ENCODE measurements around the gene EFCAB12. TPM values are rescaled to one million over a fixed set of nuclear protein-coding genes. Genes with fewer than 3 reads are reported as not detected.
"Not testable (repeated sequence)": the region's sequence is repeated elsewhere in the genome, so short reads cannot be mapped to it uniquely, and the experiment has no call there.

EFCAB12 gene
- total and polyA plus RNA-seq, 2 experiments from 2014 or later: 0.19 to 0.20 TPM

DNA sequence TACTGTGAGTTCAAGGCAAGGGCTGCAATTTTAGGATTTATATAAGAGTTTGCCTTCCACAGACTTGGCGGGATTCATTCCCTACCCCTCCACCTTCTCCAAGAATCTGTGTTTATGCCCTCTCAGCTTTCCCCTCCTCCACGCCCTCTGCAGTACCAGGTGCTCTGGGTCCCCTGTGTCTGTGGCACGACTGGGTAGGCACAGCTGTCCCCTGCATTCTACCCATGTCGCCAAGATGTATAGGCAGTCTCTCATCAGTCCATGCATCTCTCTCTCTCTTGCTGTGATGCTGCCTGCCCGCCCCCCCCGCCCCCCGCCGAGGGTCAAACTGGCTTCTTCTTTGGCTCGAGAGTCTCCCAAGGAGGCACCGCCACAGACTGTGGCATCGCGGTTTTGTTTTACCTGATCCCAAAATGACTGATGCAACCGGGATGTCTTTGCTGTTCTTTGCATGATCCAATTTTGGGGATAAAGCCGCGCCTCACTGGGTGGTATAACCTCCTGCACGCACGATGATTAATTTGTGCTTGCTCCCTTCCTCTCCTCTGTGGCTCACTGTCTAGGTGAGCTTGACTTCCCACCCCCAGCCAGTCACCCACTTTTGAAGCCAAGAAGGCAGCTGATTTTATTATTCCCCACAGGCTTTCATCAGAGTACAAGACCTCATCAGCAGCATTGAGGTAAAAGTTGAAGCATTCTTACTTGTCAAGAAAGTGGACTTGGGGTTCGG is 43.7 kb downstream of the EFCAB12 start:
- no peak overlapping the region for H3K27ac ChIP-seq
- H3K36me3 ChIP-seq (replicated peaks; ENCODE audit: insufficient read depth, low read depth): no peaks in the 10 kb centered on the region
- WGBS (ENCODE audit: low lambda C conversion rate, missing lambda C conversion rate): 76% methylated on average over 18 of the region's 18 CpGs
- no peaks in the 10 kb centered on the region for H4K20me1 ChIP-seq (ENCODE audit: insufficient read depth, poor library complexity, severe bottlenecking)
- TF ChIP-seq EZH2 (IDR thresholded peaks at IDR 0.05; ENCODE audit: borderline replicate concordance): no peak
- no peak for TF ChIP-seq EZH2phosphoT487 (IDR thresholded peaks at IDR 0.05; ENCODE audit: low read depth, severe bottlenecking, unreplicated experiment)
- TF ChIP-seq CTCF (IDR thresholded peaks at IDR 0.05; ENCODE audit: poor library complexity): no peak
- H2AFZ ChIP-seq: no peak overlapping the region
- H3K9me3 ChIP-seq (ENCODE audit: low read depth): no peaks in the 10 kb centered on the region
- no peak overlapping the region for H3K4me2 ChIP-seq
- H3K79me2 ChIP-seq: no peaks in the 10 kb centered on the region
- peaks cover 8% of the 10 kb centered on the region for H3K4me1 ChIP-seq (ENCODE audit: insufficient read depth)
- no peaks in the 10 kb centered on the region for H3K27me3 ChIP-seq
- DNase-seq (ENCODE audit: low spot score): no peak
- no peaks in the 10 kb centered on the region for H3K9me2 ChIP-seq (replicated peaks; ENCODE audit: insufficient read depth)
- H3K4me3 ChIP-seq: no peak overlapping the region

GRCh38 chr3:129384103-129384502 is 44.3 kb downstream of the EFCAB12 start:
- not testable (repeated sequence) for H3K9me2 ChIP-seq (replicated peaks; ENCODE audit: insufficient read depth); H3K4me1 ChIP-seq (ENCODE audit: insufficient read depth); H3K27me3 ChIP-seq; H3K9me3 ChIP-seq (ENCODE audit: low read depth); H3K79me2 ChIP-seq; H2AFZ ChIP-seq; DNase-seq (ENCODE audit: low spot score); H3K27ac ChIP-seq; H4K20me1 ChIP-seq (ENCODE audit: insufficient read depth, poor library complexity, severe bottlenecking); H3K4me3 ChIP-seq; H3K4me2 ChIP-seq; H3K36me3 ChIP-seq (replicated peaks; ENCODE audit: insufficient read depth, low read depth)
- WGBS (ENCODE audit: low lambda C conversion rate, missing lambda C conversion rate): 76% methylated on average over 5 of the region's 5 CpGs

GRCh38 chr3:129383292-129383860 is 45.1 kb downstream of the EFCAB12 start:
- no peaks in the 10 kb centered on the region for H4K20me1 ChIP-seq (ENCODE audit: insufficient read depth, poor library complexity, severe bottlenecking)
- H3K79me2 ChIP-seq: no peaks in the 10 kb centered on the region
- H3K9me3 ChIP-seq (ENCODE audit: low read depth): no peaks in the 10 kb centered on the region
- H3K4me2 ChIP-seq: no peak overlapping the region
- H3K9me2 ChIP-seq (replicated peaks; ENCODE audit: insufficient read depth): no peaks in the 10 kb centered on the region
- no peaks in the 10 kb centered on the region for H3K4me1 ChIP-seq (ENCODE audit: insufficient read depth)
- H3K27ac ChIP-seq: no peak overlapping the region
- 62% methylated on average over 6 of the region's 6 CpGs for WGBS (ENCODE audit: low lambda C conversion rate, missing lambda C conversion rate)
- no peaks in the 10 kb centered on the region for H3K36me3 ChIP-seq (replicated peaks; ENCODE audit: insufficient read depth, low read depth)
- no peak overlapping the region for H2AFZ ChIP-seq
- DNase-seq (ENCODE audit: low spot score): peak; percentile 78
- H3K4me3 ChIP-seq: no peak overlapping the region
- H3K27me3 ChIP-seq: no peaks in the 10 kb centered on the region
- peak; percentile 75 for TF ChIP-seq CTCF (IDR thresholded peaks at IDR 0.05; ENCODE audit: poor library complexity)
- TF ChIP-seq EZH2 (IDR thresholded peaks at IDR 0.05; ENCODE audit: borderline replicate concordance): no peak

GRCh38 chr3:129382366-129382765 is 46.1 kb downstream of the EFCAB12 start:
- DNase-seq (ENCODE audit: low spot score): no peak
- no peaks in the 10 kb centered on the region for H3K79me2 ChIP-seq
- H3K4me2 ChIP-seq: no peak overlapping the region
- H3K36me3 ChIP-seq (replicated peaks; ENCODE audit: insufficient read depth, low read depth): no peaks in the 10 kb centered on the region
- H3K27ac ChIP-seq: no peak overlapping the region
- WGBS (ENCODE audit: low lambda C conversion rate, missing lambda C conversion rate): 83% methylated on average over 2 of the region's 2 CpGs
- H3K9me2 ChIP-seq (replicated peaks; ENCODE audit: insufficient read depth): no peaks in the 10 kb centered on the region
- H3K4me1 ChIP-seq (ENCODE audit: insufficient read depth): no peaks in the 10 kb centered on the region
- TF ChIP-seq EZH2phosphoT487 (IDR thresholded peaks at IDR 0.05; ENCODE audit: low read depth, severe bottlenecking, unreplicated experiment) (no peak), CTCF (IDR thresholded peaks at IDR 0.05; ENCODE audit: poor library complexity) (no peak), EZH2 (IDR thresholded peaks at IDR 0.05; ENCODE audit: borderline replicate concordance) (no peak)
- H3K9me3 ChIP-seq (ENCODE audit: low read depth): no peaks in the 10 kb centered on the region
- H4K20me1 ChIP-seq (ENCODE audit: insufficient read depth, poor library complexity, severe bottlenecking): no peaks in the 10 kb centered on the region
- no peaks in the 10 kb centered on the region for H3K27me3 ChIP-seq
- H3K4me3 ChIP-seq: no peak overlapping the region
- no peak overlapping the region for H2AFZ ChIP-seq
